B cell (primary cell): ENCODE measurements around the gene TMEM253. TPM values are rescaled to one million over a fixed set of nuclear protein-coding genes. Genes with fewer than 3 reads are reported as not detected.

Experiments used
- ATAC-seq: fragments of 200-7000 bp; cut with Tn5 transposase; one replicate; pipeline ENCODE4 v1.10.0; 2021; ENCODE audit warnings: low read depth, mild to moderate bottlenecking, moderate number of reproducible peaks, moderate library complexity
- CTCF ChIA-PET: fragments of 350-600 bp; sonication (Branson Sonifier 250); formaldehyde crosslinking; loops from one replicate; lab custom pipeline; 2021; ENCODE audit warnings: antibody characterized with exemption, inconsistent platforms; lab: Charles Lee
- POLR2A ChIA-PET: fragments of 350-600 bp; sonication (Branson Sonifier 250); formaldehyde crosslinking; loops from one replicate; lab custom pipeline; 2021; ENCODE audit warnings: antibody characterized with exemption; lab: Charles Lee
- DNase-seq: peaks from one replicate; pipeline ENCODE4 v3.0.0; 2013
- H2AFZ ChIP-seq: 2 replicates; pipeline ENCODE4 v1.6.1; 2012; ENCODE audit warnings: mild to moderate bottlenecking, low read depth, low read length; ENCODE audit not compliant: insufficient read depth, poor library complexity, severe bottlenecking
- H3K27ac ChIP-seq, 2 donors: 1 replicate in 1 of 2; 2 replicates in 1 of 2; pipeline ENCODE4 v1.5.1; 2012 to 2013; ENCODE audit warnings: low read length in 2 of 2, mild to moderate bottlenecking in 2 of 2, moderate library complexity in 1 of 2
- H3K27me3 ChIP-seq, 4 experiments: fragments of 200-600 bp in 1 of 4; sonication (generic) in 1 of 4; replicated peaks in 1 of 4; 1 replicate in 2 of 4; 2 replicates in 2 of 4; pipeline versions ENCODE4 v1.6.1 to v1.7.0; 2013 to 2016; ENCODE audit warnings: low read length in 3 of 4, mild to moderate bottlenecking in 2 of 4, mixed read lengths in 1 of 4, moderate library complexity in 1 of 4; ENCODE audit not compliant: insufficient read depth in 4 of 4, control insufficient read depth in 3 of 4; ENCODE audit errors: control extremely low read depth in 1 of 4
- H3K36me3 ChIP-seq, 2 experiments: replicated peaks in 1 of 2; 1 replicate in 1 of 2; 2 replicates in 1 of 2; pipeline versions ENCODE4 v1.6.1 to v1.7.1; 2013; ENCODE audit warnings: low read length in 1 of 2; ENCODE audit not compliant: insufficient read depth in 2 of 2, control insufficient read depth in 1 of 2; ENCODE audit errors: control extremely low read depth in 1 of 2, extremely low read depth in 1 of 2
- H3K4me1 ChIP-seq, 2 donors: fragments of 200-600 bp in 1 of 2; sonication (generic) in 1 of 2; 1 replicate in 1 of 2; 2 replicates in 1 of 2; pipeline versions ENCODE4 v1.5.1 to v1.6.1; 2013 to 2017; ENCODE audit warnings: low read length in 2 of 2; ENCODE audit not compliant: control insufficient read depth in 2 of 2, insufficient read depth in 2 of 2
- H3K4me2 ChIP-seq: replicated peaks from 2 replicates; pipeline ENCODE3; 2012; ENCODE audit warnings: mild to moderate bottlenecking, low read depth, low read length; ENCODE audit not compliant: poor library complexity, severe bottlenecking
- H3K4me3 ChIP-seq, 5 experiments: fragments of 200-600 bp in 1 of 5; sonication (generic) in 1 of 5; 1 replicate in 3 of 5; 2 replicates in 2 of 5; pipeline versions ENCODE4 v1.5.1 to v1.7.0; 2011 to 2016; ENCODE audit warnings: low read length in 4 of 5, mild to moderate bottlenecking in 4 of 5, low read depth in 2 of 5, control low read depth in 1 of 5, moderate library complexity in 1 of 5; ENCODE audit not compliant: insufficient read depth in 1 of 5; ENCODE audit errors: control extremely low read depth in 1 of 5, extremely low read depth in 1 of 5
- H3K79me2 ChIP-seq: fragments of 200-600 bp; sonication (generic); one replicate; pipeline ENCODE4 v1.6.0; 2016; ENCODE audit warnings: low read length; ENCODE audit not compliant: control insufficient read depth, insufficient read depth
- H3K9ac ChIP-seq: fragments of 200-600 bp; sonication (generic); 2 replicates; pipeline ENCODE4 v1.6.1; 2017; ENCODE audit warnings: mild to moderate bottlenecking, low read length, moderate library complexity
- H3K9me3 ChIP-seq, 3 donors: one replicate each; pipeline versions ENCODE4 v1.6.1 to v1.7.1; 2013; ENCODE audit warnings: low read length in 2 of 3; ENCODE audit not compliant: control insufficient read depth in 2 of 3, insufficient read depth in 1 of 3; ENCODE audit errors: control extremely low read depth in 1 of 3
- H4K20me1 ChIP-seq: 2 replicates; pipeline ENCODE4 v1.6.0; 2012; ENCODE audit warnings: mild to moderate bottlenecking, low read length; ENCODE audit not compliant: insufficient read depth, control insufficient read depth, poor library complexity, severe bottlenecking
- H3K27ac Mint-ChIP-seq: one replicate; pipeline ENCODE4 v1.8.0; 2021; ENCODE audit warnings: mixed read lengths
- H3K27me3 Mint-ChIP-seq: one replicate; pipeline ENCODE4 v1.8.0; 2021; ENCODE audit warnings: mixed read lengths
- H3K4me1 Mint-ChIP-seq: one replicate; pipeline ENCODE4 v1.8.0; 2021; ENCODE audit warnings: mixed read lengths
- H3K4me3 Mint-ChIP-seq: one replicate; pipeline ENCODE4 v1.8.0; 2021; ENCODE audit warnings: mixed read lengths
- H3K9me3 Mint-ChIP-seq: one replicate; pipeline ENCODE4 v1.8.0; 2022; ENCODE audit warnings: mixed read lengths; ENCODE audit not compliant: insufficient read depth
- CTCF ChIP-seq: fragments of 200-600 bp; IDR thresholded peaks from one replicate; pipeline ENCODE4 v1.8.0; 2022; ENCODE audit warnings: antibody characterized with exemption, mild to moderate bottlenecking
- EZH2 ChIP-seq: IDR thresholded peaks from 2 replicates; pipeline ENCODE4 v1.6.1; 2012; ENCODE audit warnings: borderline replicate concordance, low read depth, mild to moderate bottlenecking, moderate library complexity, low read length; ENCODE audit not compliant: insufficient read depth, poor library complexity, severe bottlenecking
- WGBS: methylation state at CpG from one replicate; pipeline ENCODE4 v1.1.5; 2013; ENCODE audit warnings: missing lambda C conversion rate; ENCODE audit not compliant: insufficient coverage; 5-methylcytosine and 5-hydroxymethylcytosine counted together
- intact Hi-C: fragments of 100-400 bp; cut with micrococcal nuclease; formaldehyde crosslinking; loops from one replicate; pipeline ENCODE4 v1.10.0; 2022
- polyA plus RNA-seq: library from polyadenylated mRNA; depleted of rRNA; stranded (reverse); fragments of >200 nt; gene quantifications from 2 replicates; pipeline ENCODE4 v1.2.3, GENCODE V29; 2012
- total RNA-seq, 2 donors: library from RNA; stranded (reverse); fragments of 120-200 nt in 1 of 2; gene quantifications; 1 replicate in 1 of 2; 2 replicates in 1 of 2; pipeline versions ENCODE4 v1.2.3 to v1.2.4, GENCODE V29; 2013 to 2022

The TMEM253 gene
- total and polyA plus RNA-seq, 2 donors (not counting 1 experiment from before 2014, with no cell fraction given), result not detected

- Histone ChIP-seq H3K4me3 (no peak overlapping the region), H3K4me1 (no peaks in the 10 kb centered on the region), H4K20me1 (no peaks in the 10 kb centered on the region), H3K9ac (no peak overlapping the region), H3K79me2 (no peaks in the 10 kb centered on the region), H3K27ac (no peak overlapping the region), H2AFZ (no peak overlapping the region), H3K4me2 (no peak overlapping the region), H3K27me3 (peaks cover 0 to 12% (median 6%) of the 10 kb centered on the region in 4 experiments), H3K36me3 (no peaks in the 10 kb centered on the region), H3K9me3 (no peaks in the 10 kb centered on the region)
- intact Hi-C loops, result no loop called here
- ChIA-PET CTCF (interaction anchor here (1.0 to 1.8 kb wide), 2 partner anchors 9 to 39 kb away, joined by 3 to 5 read pairs; partner anchors contain the start of gene ZNF219), POLR2A (no interaction called here)
- no peak for DNase-seq
- H3K27me3 Mint-ChIP-seq, result peaks cover 39% of the 10 kb centered on the region
- H3K27ac Mint-ChIP-seq, result no peak overlapping the region
- WGBS, result 86% methylated on average over 5 of the region's 5 CpGs
- TF ChIP-seq CTCF, result no peak
- H3K9me3 Mint-ChIP-seq, result no peaks in the 10 kb centered on the region
- no peak overlapping the region for H3K4me3 Mint-ChIP-seq
- no peak for ATAC-seq
- no peaks in the 10 kb centered on the region for H3K4me1 Mint-ChIP-seq
Observed at GRCh38 chr14:21058903-21059302, 42.0 kb upstream of the TMEM253 start.

- no peak for DNase-seq
- Mint-ChIP-seq H3K27me3 (peaks cover 34% of the 10 kb centered on the region), H3K4me3 (no peak overlapping the region), H3K27ac (no peak overlapping the region), H3K4me1 (no peaks in the 10 kb centered on the region), H3K9me3 (no peaks in the 10 kb centered on the region)
- TF ChIP-seq CTCF (no peak), EZH2 (no peak)
- 88% methylated on average over 7 of the region's 8 CpGs for WGBS
- Histone ChIP-seq H3K79me2 (no peaks in the 10 kb centered on the region), H3K4me3 (no peak overlapping the region), H4K20me1 (no peaks in the 10 kb centered on the region), H3K27me3 (peaks cover 0 to 12% (median 6%) of the 10 kb centered on the region in 4 experiments), H3K36me3 (no peaks in the 10 kb centered on the region), H3K9ac (no peak overlapping the region), H3K4me1 (no peaks in the 10 kb centered on the region), H3K9me3 (no peaks in the 10 kb centered on the region), H3K27ac (no peak overlapping the region), H3K4me2 (no peak overlapping the region), H2AFZ (no peak overlapping the region)
- CTCF ChIA-PET, result interaction anchor here (1.0 to 1.1 kb wide), 2 partner anchors 38 to 45 kb away, joined by 3 to 4 read pairs; partner anchors contain the start of gene ZNF219
- POLR2A ChIA-PET, result no interaction called here
- ATAC-seq, result no peak
- intact Hi-C loops, result no loop called here
Observed at GRCh38 chr14:21059842-21060613, 40.8 kb upstream of the TMEM253 start.
